ENCODE measurements around the gene SLC12A9.
"Not testable (repeated sequence)": the region's sequence is repeated elsewhere in the genome, so short reads cannot be mapped to it uniquely, and the experiment has no call there.

SLC12A9 gene

DNA sequence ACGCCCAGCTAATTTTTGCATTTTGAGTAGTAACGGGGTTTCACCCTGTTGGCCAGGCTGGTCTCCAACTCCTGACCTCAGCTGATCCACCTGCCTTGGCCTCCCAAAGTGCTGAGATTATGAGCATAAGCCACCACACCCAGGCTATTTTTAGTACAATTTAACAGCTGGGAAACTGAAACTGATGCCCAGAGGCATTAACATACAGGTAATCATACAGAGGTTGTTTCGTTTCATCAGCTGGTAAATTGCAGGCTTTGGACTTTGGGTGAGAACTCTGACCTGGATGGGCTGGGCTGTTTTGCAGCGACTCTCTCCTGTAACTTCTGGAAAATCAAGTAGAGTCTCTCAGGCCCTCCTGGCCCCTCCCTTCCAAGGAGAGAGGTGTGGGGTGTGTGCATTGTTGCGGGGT, 49.4 kb downstream of the SLC12A9 start:
- TF ChIP-seq, protein P1, sequence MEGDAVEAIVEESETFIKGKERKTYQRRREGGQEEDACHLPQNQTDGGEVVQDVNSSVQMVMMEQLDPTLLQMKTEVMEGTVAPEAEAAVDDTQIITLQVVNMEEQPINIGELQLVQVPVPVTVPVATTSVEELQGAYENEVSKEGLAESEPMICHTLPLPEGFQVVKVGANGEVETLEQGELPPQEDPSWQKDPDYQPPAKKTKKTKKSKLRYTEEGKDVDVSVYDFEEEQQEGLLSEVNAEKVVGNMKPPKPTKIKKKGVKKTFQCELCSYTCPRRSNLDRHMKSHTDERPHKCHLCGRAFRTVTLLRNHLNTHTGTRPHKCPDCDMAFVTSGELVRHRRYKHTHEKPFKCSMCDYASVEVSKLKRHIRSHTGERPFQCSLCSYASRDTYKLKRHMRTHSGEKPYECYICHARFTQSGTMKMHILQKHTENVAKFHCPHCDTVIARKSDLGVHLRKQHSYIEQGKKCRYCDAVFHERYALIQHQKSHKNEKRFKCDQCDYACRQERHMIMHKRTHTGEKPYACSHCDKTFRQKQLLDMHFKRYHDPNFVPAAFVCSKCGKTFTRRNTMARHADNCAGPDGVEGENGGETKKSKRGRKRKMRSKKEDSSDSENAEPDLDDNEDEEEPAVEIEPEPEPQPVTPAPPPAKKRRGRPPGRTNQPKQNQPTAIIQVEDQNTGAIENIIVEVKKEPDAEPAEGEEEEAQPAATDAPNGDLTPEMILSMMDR (IDR thresholded peaks at IDR 0.05; ENCODE audit: low read depth, low read length): no peak
- no peak for DNase-seq
- no peak overlapping the region for H3K4me3 ChIP-seq (ENCODE audit: low read depth, low read length)
- H3K36me3 ChIP-seq: no peaks in the 10 kb centered on the region
- no peaks in the 10 kb centered on the region for H3K9me3 ChIP-seq
- peaks cover 11% of the 10 kb centered on the region for H3K27me3 ChIP-seq
- no peaks in the 10 kb centered on the region for H3K4me1 ChIP-seq

DNA sequence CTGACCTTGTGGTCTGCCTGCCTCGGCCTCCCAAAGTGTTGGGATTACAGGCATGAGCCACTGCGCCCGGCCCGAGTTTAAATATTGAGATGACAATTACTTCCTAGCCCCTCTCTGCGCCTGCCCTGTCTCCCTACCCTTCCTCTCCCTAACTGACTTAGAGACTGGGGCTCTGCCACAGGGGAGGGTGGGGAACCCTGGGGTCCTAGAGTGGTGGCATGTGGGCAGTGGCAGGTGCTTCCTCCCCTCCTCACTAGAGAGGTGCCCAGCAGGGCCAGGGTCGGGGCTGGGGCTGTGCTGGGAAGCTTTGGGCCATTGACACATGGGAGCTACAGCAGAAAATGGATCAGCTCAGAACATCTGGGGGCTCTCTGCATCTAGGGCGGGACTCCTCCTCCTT, 50.1 kb downstream of the SLC12A9 start:
- H3K9me3 ChIP-seq: no peaks in the 10 kb centered on the region
- H3K4me1 ChIP-seq: no peaks in the 10 kb centered on the region
- no peak overlapping the region for H3K4me3 ChIP-seq (ENCODE audit: low read depth, low read length)
- H3K36me3 ChIP-seq: no peaks in the 10 kb centered on the region
- peaks cover 4% of the 10 kb centered on the region for H3K27me3 ChIP-seq
- TF ChIP-seq, protein P1 (IDR thresholded peaks at IDR 0.05; ENCODE audit: low read depth, low read length): no peak
- DNase-seq: no peak

DNA sequence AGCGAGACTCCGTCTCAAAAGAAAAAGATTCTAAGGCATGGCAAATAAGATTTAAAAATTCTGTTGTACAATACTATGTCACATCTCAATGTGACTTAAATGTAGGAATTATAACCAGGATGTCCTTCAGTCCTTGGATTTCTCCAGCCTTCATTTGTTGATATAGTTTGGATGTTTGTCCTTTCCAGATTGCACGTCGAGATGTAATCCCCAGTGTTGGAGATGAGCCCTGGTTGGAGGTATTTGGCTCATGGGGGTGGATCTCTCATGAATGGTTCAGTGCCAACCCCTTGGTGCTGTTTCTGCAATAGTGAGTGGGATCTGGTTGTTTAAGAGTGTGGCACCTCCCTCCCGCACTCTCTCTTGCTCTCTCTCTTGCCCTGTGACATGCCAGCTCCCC, 56.0 kb downstream of the SLC12A9 start:
- H3K27me3 ChIP-seq: 0 out of 2 replicates have a peak, but pooled peaks cover 3% of the 10 kb centered on the region
- H3K4me1 ChIP-seq: no peaks in the 10 kb centered on the region
- H3K4me3 ChIP-seq (ENCODE audit: low read depth, low read length): no peak overlapping the region
- no peak for DNase-seq
- H3K36me3 ChIP-seq: no peaks in the 10 kb centered on the region
- no peaks in the 10 kb centered on the region for H3K9me3 ChIP-seq
- TF ChIP-seq, protein P1 (IDR thresholded peaks at IDR 0.05; ENCODE audit: low read depth, low read length): no peak

DNA sequence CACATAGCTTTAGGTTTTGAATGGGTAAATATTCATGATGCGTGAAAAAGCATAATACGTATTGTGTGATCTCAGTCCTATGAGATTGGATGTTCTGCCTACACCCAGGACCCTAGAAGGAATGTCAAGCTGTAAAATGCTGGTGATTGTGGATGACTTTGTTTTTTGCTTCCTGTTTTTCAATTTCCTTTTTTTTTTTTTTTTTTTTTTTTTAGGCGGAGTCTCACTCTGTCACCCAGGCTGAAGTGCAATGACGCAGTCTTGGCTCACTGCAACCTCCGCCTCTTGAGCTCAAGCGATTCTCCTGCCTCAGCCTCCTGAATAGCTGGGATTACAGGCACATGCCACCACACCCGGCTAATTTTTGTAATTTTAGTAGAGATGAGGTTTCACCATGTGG, 57.9 kb downstream of the SLC12A9 start:
- H3K36me3 ChIP-seq; DNase-seq; H3K9me3 ChIP-seq; H3K4me3 ChIP-seq (ENCODE audit: low read depth, low read length); H3K4me1 ChIP-seq; H3K27me3 ChIP-seq: not testable (repeated sequence)

DNA sequence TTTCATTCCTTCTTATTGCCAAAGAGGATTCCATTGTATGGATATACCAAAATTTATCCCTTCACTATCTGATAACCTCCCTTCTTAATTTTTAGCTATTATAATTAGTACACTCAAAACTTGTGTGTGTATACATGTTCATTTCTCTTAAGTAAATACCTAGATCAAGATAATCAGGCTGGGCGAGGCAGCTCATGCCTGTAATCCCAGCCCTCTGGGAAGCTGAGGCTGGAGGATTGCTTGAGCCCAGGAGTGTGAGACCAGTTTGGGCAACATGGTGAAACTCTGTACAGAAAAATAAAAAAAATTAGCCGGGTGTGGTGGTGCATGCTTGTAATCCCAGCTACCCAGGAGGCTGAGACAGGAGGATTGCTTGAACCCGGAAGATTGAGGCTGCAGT, 59.0 kb downstream of the SLC12A9 start:
- TF ChIP-seq, protein P1 (IDR thresholded peaks at IDR 0.05; ENCODE audit: low read depth, low read length): no peak
- DNase-seq: no peak
- Histone ChIP-seq H3K27me3 (0 out of 2 replicates have a peak, but pooled peaks cover 3% of the 10 kb centered on the region), H3K4me3 (ENCODE audit: low read depth, low read length) (no peak overlapping the region), H3K4me1 (no peaks in the 10 kb centered on the region), H3K36me3 (no peaks in the 10 kb centered on the region), H3K9me3 (no peaks in the 10 kb centered on the region)

DNA sequence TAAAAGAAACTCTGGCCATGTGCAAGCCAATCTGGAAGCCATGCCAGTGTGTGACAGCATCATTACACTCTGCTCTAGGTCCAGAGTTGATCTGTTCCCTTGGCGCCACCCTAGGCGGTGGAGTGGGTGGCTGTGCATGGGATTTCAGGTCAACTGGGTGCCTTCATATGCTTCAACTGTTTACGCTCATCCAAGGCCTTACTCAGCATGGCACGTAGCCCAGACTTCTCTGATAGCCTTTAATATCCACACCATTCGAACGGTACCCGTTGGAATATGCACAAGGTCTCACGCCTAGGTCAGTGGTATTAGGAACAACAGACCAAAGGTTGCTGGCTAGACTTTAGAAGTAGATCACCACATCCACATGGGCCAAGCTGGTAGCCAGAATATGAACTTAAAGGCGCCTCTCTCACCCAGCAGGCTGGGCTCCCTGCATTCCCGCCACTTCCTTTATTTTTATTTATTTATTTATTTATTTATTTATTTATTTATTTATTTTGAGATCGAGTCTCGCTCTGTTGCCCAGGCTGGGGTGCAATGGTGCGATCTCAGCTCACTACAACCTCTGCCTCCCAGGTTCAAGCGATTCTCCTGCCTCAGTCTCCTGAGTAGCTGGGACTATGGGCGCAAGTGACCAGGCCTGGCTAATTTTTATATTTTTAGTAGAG, 61.8 kb downstream of the SLC12A9 start:
- H3K4me1 ChIP-seq: no peaks in the 10 kb centered on the region
- no peak for DNase-seq
- 0 out of 2 replicates have a peak, but pooled peaks cover 3% of the 10 kb centered on the region for H3K27me3 ChIP-seq
- TF ChIP-seq, protein P1 (IDR thresholded peaks at IDR 0.05; ENCODE audit: low read depth, low read length): no peak
- H3K4me3 ChIP-seq (ENCODE audit: low read depth, low read length): no peak overlapping the region
- H3K9me3 ChIP-seq: no peaks in the 10 kb centered on the region
- no peaks in the 10 kb centered on the region for H3K36me3 ChIP-seq

Measured in BE2C (cell line).